Measurements from ENCODE around the gene HCFC1R1. TPM values are rescaled to one million over a fixed set of nuclear protein-coding genes. Genes with fewer than 3 reads are reported as not detected.

The HCFC1R1 gene
- total and polyA plus RNA-seq, 2 donors (not counting 1 experiment from before 2014, with no cell fraction given), result 17.9 to 24.8 TPM

- Mint-ChIP-seq H3K9me3 (ENCODE audit: insufficient read depth) (no peaks in the 10 kb centered on the region), H3K4me3 (no peak overlapping the region), H3K27ac (no peak overlapping the region), H3K27me3 (peaks cover 26% of the 10 kb centered on the region), H3K4me1 (peaks cover 32% of the 10 kb centered on the region)
- 7% methylated on average over 58 of the region's 58 CpGs for WGBS (ENCODE audit: insufficient coverage)
- ChIA-PET CTCF (interaction anchor here (0.6 to 8.9 kb wide), 23 partner anchors 9 to 145 kb away, joined by 3 to 213 read pairs (median 4); partner anchors contain the start of genes FLYWCH2, PKMYT1, TNFRSF12A and ZNF213), POLR2A (interaction anchor here (0.6 to 2.3 kb wide), 10 partner anchors 17 to 1057 kb away, joined by 3 to 10 read pairs (median 4); partner anchors contain the start of gene ZNF213)
- H2AFZ ChIP-seq (ENCODE audit: insufficient read depth, low read depth, low read length, poor library complexity, severe bottlenecking), result peak overlapping the region; percentile 23
- H3K4me3 ChIP-seq (ENCODE audit: control extremely low read depth in 1 of 5, extremely low read depth in 1 of 5, insufficient read depth in 1 of 5, low read depth in 2 of 5, low read length in 4 of 5), result no peak overlapping the region
- peaks cover 0 to 17% (median 0%) of the 10 kb centered on the region in 3 donors for H3K9me3 ChIP-seq (ENCODE audit: control extremely low read depth in 1 of 3, control insufficient read depth in 2 of 3, insufficient read depth in 1 of 3, low read length in 2 of 3)
- H3K27ac ChIP-seq (ENCODE audit: low read length in 2 of 2), result no peak overlapping the region
- TF ChIP-seq EZH2 (IDR thresholded peaks at IDR 0.05; ENCODE audit: borderline replicate concordance, insufficient read depth, low read depth, low read length, poor library complexity, severe bottlenecking) (no peak), CTCF (IDR thresholded peaks at IDR 0.05) (peak; percentile 85)
- ATAC-seq (ENCODE audit: low read depth) (peak; percentile 50), DNase-seq (peak; percentile 91)
- intact Hi-C loops (cut with micrococcal nuclease), result loop anchor here (1.0 to 10.0 kb wide), 4 partner anchors 8 to 1723 kb away; partner anchors contain the start of genes TNFRSF12A, UBE2I and ZNF263
- peak overlapping the region; percentile 72 for H3K4me2 ChIP-seq (replicated peaks; ENCODE audit: low read depth, low read length, poor library complexity, severe bottlenecking)
- peaks cover 0 to 18% of the 10 kb centered on the region in 2 experiments for H3K36me3 ChIP-seq (replicated peaks in 1 of 2; ENCODE audit: control extremely low read depth in 1 of 2, control insufficient read depth in 1 of 2, extremely low read depth in 1 of 2, insufficient read depth in 2 of 2, low read length in 1 of 2)
- peaks cover 15% of the 10 kb centered on the region for H3K79me2 ChIP-seq (ENCODE audit: control insufficient read depth, insufficient read depth, low read length)
- H3K4me1 ChIP-seq (ENCODE audit: control insufficient read depth in 2 of 2, insufficient read depth in 2 of 2, low read length in 2 of 2), result peaks cover 36 to 37% of the 10 kb centered on the region in 2 donors
- H3K9ac ChIP-seq (ENCODE audit: low read length), result no peak overlapping the region
- peaks cover 47% of the 10 kb centered on the region for H4K20me1 ChIP-seq (ENCODE audit: control insufficient read depth, insufficient read depth, low read length, poor library complexity, severe bottlenecking)
- H3K27me3 ChIP-seq (replicated peaks in 1 of 4; ENCODE audit: control extremely low read depth in 1 of 4, control insufficient read depth in 3 of 4, insufficient read depth in 4 of 4, low read length in 3 of 4), result peaks cover 0 to 47% (median 23%) of the 10 kb centered on the region in 4 experiments
These were observed 4.4 kb upstream of the HCFC1R1 start for GRCh38 chr16:3027983-3028715.

- Histone ChIP-seq H3K27ac (ENCODE audit: low read length in 2 of 2) (no peak overlapping the region), H4K20me1 (ENCODE audit: control insufficient read depth, insufficient read depth, low read length, poor library complexity, severe bottlenecking) (peaks cover 47% of the 10 kb centered on the region), H3K79me2 (ENCODE audit: control insufficient read depth, insufficient read depth, low read length) (peaks cover 15% of the 10 kb centered on the region), H3K4me3 (ENCODE audit: control extremely low read depth in 1 of 5, extremely low read depth in 1 of 5, insufficient read depth in 1 of 5, low read depth in 2 of 5, low read length in 4 of 5) (no peak overlapping the region), H3K4me1 (ENCODE audit: control insufficient read depth in 2 of 2, insufficient read depth in 2 of 2, low read length in 2 of 2) (peaks cover 43 to 44% of the 10 kb centered on the region in 2 donors), H3K9me3 (ENCODE audit: control extremely low read depth in 1 of 3, control insufficient read depth in 2 of 3, insufficient read depth in 1 of 3, low read length in 2 of 3) (peaks cover 0 to 17% (median 0%) of the 10 kb centered on the region in 3 donors), H3K27me3 (replicated peaks in 1 of 4; ENCODE audit: control extremely low read depth in 1 of 4, control insufficient read depth in 3 of 4, insufficient read depth in 4 of 4, low read length in 3 of 4) (peaks cover 0 to 40% (median 22%) of the 10 kb centered on the region in 4 experiments), H2AFZ (ENCODE audit: insufficient read depth, low read depth, low read length, poor library complexity, severe bottlenecking) (no peak overlapping the region), H3K36me3 (replicated peaks in 1 of 2; ENCODE audit: control extremely low read depth in 1 of 2, control insufficient read depth in 1 of 2, extremely low read depth in 1 of 2, insufficient read depth in 2 of 2, low read length in 1 of 2) (peaks cover 0 to 18% of the 10 kb centered on the region in 2 experiments), H3K9ac (ENCODE audit: low read length) (no peak overlapping the region), H3K4me2 (replicated peaks; ENCODE audit: low read depth, low read length, poor library complexity, severe bottlenecking) (peak overlapping the region; percentile 72)
- intact Hi-C loops (cut with micrococcal nuclease), result loop anchor here (10.0 kb wide), 2 partner anchors 257 to 1723 kb away; partner anchors contain the start of genes UBE2I and ZNF263
- POLR2A ChIA-PET, result interaction anchor here (0.6 to 1.3 kb wide), 4 partner anchors 62 to 429 kb away, joined by 3 to 7 read pairs (median 3); partner anchors contain the start of gene ZNF213
- DNase-seq, result no peak
- Mint-ChIP-seq H3K4me1 (peaks cover 37% of the 10 kb centered on the region), H3K4me3 (no peak overlapping the region), H3K27ac (no peak overlapping the region), H3K9me3 (ENCODE audit: insufficient read depth) (no peaks in the 10 kb centered on the region), H3K27me3 (peaks cover 19% of the 10 kb centered on the region)
- CTCF ChIA-PET, result interaction anchor here (0.6 to 8.9 kb wide), 15 partner anchors 8 to 1111 kb away, joined by 3 to 213 read pairs (median 5); partner anchors contain the start of genes PKMYT1 and TNFRSF12A
- TF ChIP-seq EZH2 (IDR thresholded peaks at IDR 0.05; ENCODE audit: borderline replicate concordance, insufficient read depth, low read depth, low read length, poor library complexity, severe bottlenecking), result no peak
- no peak for TF ChIP-seq CTCF (IDR thresholded peaks at IDR 0.05)
- no peak for ATAC-seq (ENCODE audit: low read depth)
- WGBS (ENCODE audit: insufficient coverage), result 98% methylated on average over 5 of the region's 8 CpGs
These were observed 3.7 kb upstream of the HCFC1R1 start for GRCh38 chr16:3027489-3027795.
